GM23248 (cell line): ENCODE results near the gene CCNE1. TPM values are rescaled to one million over a fixed set of nuclear protein-coding genes. Genes with fewer than 3 reads are reported as not detected.

Source experiments
- DNase-seq: peaks from one replicate; pipeline ENCODE4 v3.0.0-alpha.2; 2015
- H2AFZ ChIP-seq: fragments of 200-600 bp; sonication (generic); 2 replicates; pipeline ENCODE4 v1.6.1; 2016; ENCODE audit warnings: antibody characterized with exemption
- H3F3A ChIP-seq: fragments of 200-600 bp; sonication (generic); 2 replicates; pipeline ENCODE4 v1.6.1; 2016; ENCODE audit warnings: mild to moderate bottlenecking, antibody characterized with exemption, mixed run types; ENCODE audit not compliant: insufficient read depth
- H3K27ac ChIP-seq: fragments of 200-600 bp; sonication (generic); 2 replicates; pipeline ENCODE4 v1.5.1; 2016; ENCODE audit warnings: mild to moderate bottlenecking
- H3K27me3 ChIP-seq: fragments of 200-600 bp; sonication (generic); replicated peaks from 2 replicates; pipeline ENCODE4 v1.6.1; 2016; ENCODE audit warnings: mild to moderate bottlenecking; ENCODE audit not compliant: insufficient read depth
- H3K36me3 ChIP-seq: fragments of 200-600 bp; sonication (generic); 2 replicates; pipeline ENCODE4 v1.6.1; 2016; ENCODE audit warnings: low read depth, mild to moderate bottlenecking
- H3K4me1 ChIP-seq: fragments of 200-600 bp; sonication (generic); 2 replicates; pipeline ENCODE4 v1.6.1; 2016; ENCODE audit warnings: mild to moderate bottlenecking; ENCODE audit not compliant: insufficient read depth
- H3K4me2 ChIP-seq: fragments of 200-600 bp; sonication (generic); one replicate; pipeline ENCODE4 v1.6.1; 2016; ENCODE audit warnings: mild to moderate bottlenecking; ENCODE audit not compliant: unreplicated experiment
- H3K4me3 ChIP-seq: fragments of 200-600 bp; sonication (generic); 2 replicates; pipeline ENCODE4 v1.5.1; 2016; ENCODE audit warnings: mild to moderate bottlenecking
- H3K79me2 ChIP-seq: fragments of 200-600 bp; sonication (generic); 2 replicates; pipeline ENCODE4 v1.6.1; 2016; ENCODE audit warnings: mild to moderate bottlenecking; ENCODE audit not compliant: insufficient read depth
- H3K9ac ChIP-seq: fragments of 200-600 bp; sonication (generic); 2 replicates; pipeline ENCODE4 v1.6.1; 2016; ENCODE audit warnings: mild to moderate bottlenecking
- H3K9me2 ChIP-seq: fragments of 200-600 bp; sonication (generic); 2 replicates; pipeline ENCODE4 v1.6.1; 2016; ENCODE audit warnings: mixed run types, mild to moderate bottlenecking, moderate library complexity; ENCODE audit not compliant: insufficient read depth
- H3K9me3 ChIP-seq: fragments of 200-600 bp; sonication (generic); one replicate; pipeline ENCODE4 v1.6.1; 2017; ENCODE audit warnings: low read depth
- H4K20me1 ChIP-seq: fragments of 200-600 bp; sonication (generic); 2 replicates; pipeline ENCODE4 v1.6.0; 2016; ENCODE audit not compliant: insufficient read depth
- EZH2 ChIP-seq: fragments of 200-600 bp; sonication (generic); IDR thresholded peaks from 2 replicates; pipeline ENCODE4 v1.6.1; 2018; ENCODE audit warnings: antibody characterized with exemption, mild to moderate bottlenecking; ENCODE audit not compliant: insufficient read depth, poor library complexity, severe bottlenecking
- EZH2phosphoT487 ChIP-seq: fragments of 200-600 bp; sonication (generic); IDR thresholded peaks from 2 replicates; pipeline ENCODE4 v1.6.1; 2018; ENCODE audit warnings: antibody characterized with exemption, moderate library complexity, mild to moderate bottlenecking, low read depth; ENCODE audit not compliant: insufficient read depth
- WGBS, 2 experiments: methylation state at CpG; one replicate each; pipeline ENCODE4 v1.1.6; 2015 to 2017; ENCODE audit warnings: low lambda C conversion rate in 2 of 2, low coverage in 1 of 2; ENCODE audit errors: missing lambda C conversion rate in 2 of 2; 5-methylcytosine and 5-hydroxymethylcytosine counted together
- in situ Hi-C: fragments of 300-500 bp; cut with MboI; formaldehyde crosslinking; loops from 2 replicates; pipeline ENCODE4 v1.15.0; 2020
- polyA plus RNA-seq: library from polyadenylated mRNA; unstranded; fragments of >200 nt; fragmentation: Nextera tagmentation; extraction: Ambion mirVana; gene quantifications from 2 replicates; pipeline ENCODE4 v1.2.1, GENCODE V29; 2016
- total RNA-seq: library from RNA; depleted of rRNA; stranded (reverse); fragments of >200 nt; shearing (Covaris generic); gene quantifications from 2 replicates; pipeline ENCODE4 v1.2.3, GENCODE V29; 2014

CCNE1 gene
- total and polyA plus RNA-seq, 2 experiments from 2014 or later = 5.1 to 6.5 TPM

- TF ChIP-seq EZH2 = no peak
- TF ChIP-seq EZH2phosphoT487 = no peak
- in situ Hi-C loops = no loop called here
- Histone ChIP-seq H3K36me3 (no peaks in the 10 kb centered on the region), H3K4me1 (no peaks in the 10 kb centered on the region), H3K9ac (no peak overlapping the region), H3K9me3 (no peaks in the 10 kb centered on the region), H3K4me2 (peak overlapping the region; percentile 39), H3K79me2 (no peaks in the 10 kb centered on the region), H3K27ac (no peak overlapping the region), H3K9me2 (no peaks in the 10 kb centered on the region), H3K4me3 (peak overlapping the region; percentile 71), H3F3A (no peaks in the 10 kb centered on the region), H2AFZ (peak overlapping the region; percentile 71), H3K27me3 (no peaks in the 10 kb centered on the region), H4K20me1 (no peaks in the 10 kb centered on the region)
- 86 to 89% methylated on average over 6 of the region's 6 CpGs for WGBS, 2 experiments
- DNase-seq = no peak
These were observed 1.1 kb downstream of the CCNE1 start for GRCh38 chr19:29812881-29813275.

GRCh38 chr19:29813642-29814041, 1.9 kb downstream of the CCNE1 start:
- Histone ChIP-seq H3K4me2 (no peak overlapping the region), H3F3A (no peaks in the 10 kb centered on the region), H3K27me3 (no peaks in the 10 kb centered on the region), H3K9me3 (no peaks in the 10 kb centered on the region), H3K79me2 (no peaks in the 10 kb centered on the region), H4K20me1 (no peaks in the 10 kb centered on the region), H3K9me2 (no peaks in the 10 kb centered on the region), H2AFZ (no peak overlapping the region), H3K36me3 (no peaks in the 10 kb centered on the region), H3K4me1 (no peaks in the 10 kb centered on the region), H3K27ac (no peak overlapping the region), H3K4me3 (no peak overlapping the region), H3K9ac (no peak overlapping the region)
- DNase-seq = no peak
- TF ChIP-seq EZH2 = no peak
- no peak for TF ChIP-seq EZH2phosphoT487
- in situ Hi-C loops = no loop called here
- WGBS, 2 experiments = 96 to 99% methylated on average over 6 of the region's 6 CpGs

GRCh38 chr19:29815231-29815630, 3.4 kb downstream of the CCNE1 start:
- no peak overlapping the region for H3K27ac ChIP-seq

GRCh38 chr19:29817316-29817715, 5.5 kb downstream of the CCNE1 start:
- Histone ChIP-seq H4K20me1 (no peaks in the 10 kb centered on the region), H2AFZ (no peak overlapping the region), H3K27me3 (no peaks in the 10 kb centered on the region), H3K9me2 (no peaks in the 10 kb centered on the region), H3F3A (no peaks in the 10 kb centered on the region), H3K4me1 (no peaks in the 10 kb centered on the region), H3K9ac (no peak overlapping the region), H3K4me3 (no peak overlapping the region), H3K36me3 (no peaks in the 10 kb centered on the region), H3K9me3 (no peaks in the 10 kb centered on the region), H3K4me2 (no peak overlapping the region), H3K27ac (no peak overlapping the region), H3K79me2 (no peaks in the 10 kb centered on the region)
- in situ Hi-C loops = no loop called here
- 84 to 89% methylated on average over 4 of the region's 4 CpGs for WGBS, 2 experiments
- DNase-seq = no peak
- TF ChIP-seq EZH2 (no peak), EZH2phosphoT487 (no peak)

More at GRCh38 chr19:29815231-29815630, 3.4 kb downstream of the CCNE1 start:
- H3K27me3 ChIP-seq = no peaks in the 10 kb centered on the region
- no peaks in the 10 kb centered on the region for H3K79me2 ChIP-seq
- DNase-seq = no peak
- TF ChIP-seq EZH2phosphoT487 = no peak
- no peak for TF ChIP-seq EZH2
- no peaks in the 10 kb centered on the region for H3F3A ChIP-seq
- no peaks in the 10 kb centered on the region for H3K4me1 ChIP-seq
- H3K9me3 ChIP-seq = no peaks in the 10 kb centered on the region
- 90 to 97% methylated on average over 7 of the region's 7 CpGs for WGBS, 2 experiments
- H3K4me3 ChIP-seq = no peak overlapping the region
- no peaks in the 10 kb centered on the region for H3K36me3 ChIP-seq
- H2AFZ ChIP-seq = no peak overlapping the region
- H3K9ac ChIP-seq = no peak overlapping the region
- in situ Hi-C loops = no loop called here
- H3K9me2 ChIP-seq = no peaks in the 10 kb centered on the region
- no peaks in the 10 kb centered on the region for H4K20me1 ChIP-seq
- no peak overlapping the region for H3K4me2 ChIP-seq

GRCh38 chr19:29819300-29819699, 7.5 kb downstream of the CCNE1 start:
- no peak overlapping the region for H3K9ac ChIP-seq
- no peaks in the 10 kb centered on the region for H3K9me2 ChIP-seq
- no peaks in the 10 kb centered on the region for H3K79me2 ChIP-seq
- H3K4me3 ChIP-seq = no peak overlapping the region
- in situ Hi-C loops = no loop called here
- no peaks in the 10 kb centered on the region for H3K27me3 ChIP-seq
- no peaks in the 10 kb centered on the region for H3K9me3 ChIP-seq
- no peaks in the 10 kb centered on the region for H4K20me1 ChIP-seq
- H3K27ac ChIP-seq = no peak overlapping the region
- no peak overlapping the region for H2AFZ ChIP-seq
- H3K4me2 ChIP-seq = no peak overlapping the region
- DNase-seq = no peak
- H3K36me3 ChIP-seq = no peaks in the 10 kb centered on the region
- TF ChIP-seq EZH2phosphoT487 (no peak), EZH2 (no peak)
- no peaks in the 10 kb centered on the region for H3F3A ChIP-seq
- 91 to 97% methylated on average over 4 of the region's 4 CpGs for WGBS, 2 experiments
- no peaks in the 10 kb centered on the region for H3K4me1 ChIP-seq
